ENCODE measurements around the gene ANKFN1.
A peak's percentile ranks its signal among the peaks of the same experiment; 100 is the strongest.

ANKFN1 gene

DNA sequence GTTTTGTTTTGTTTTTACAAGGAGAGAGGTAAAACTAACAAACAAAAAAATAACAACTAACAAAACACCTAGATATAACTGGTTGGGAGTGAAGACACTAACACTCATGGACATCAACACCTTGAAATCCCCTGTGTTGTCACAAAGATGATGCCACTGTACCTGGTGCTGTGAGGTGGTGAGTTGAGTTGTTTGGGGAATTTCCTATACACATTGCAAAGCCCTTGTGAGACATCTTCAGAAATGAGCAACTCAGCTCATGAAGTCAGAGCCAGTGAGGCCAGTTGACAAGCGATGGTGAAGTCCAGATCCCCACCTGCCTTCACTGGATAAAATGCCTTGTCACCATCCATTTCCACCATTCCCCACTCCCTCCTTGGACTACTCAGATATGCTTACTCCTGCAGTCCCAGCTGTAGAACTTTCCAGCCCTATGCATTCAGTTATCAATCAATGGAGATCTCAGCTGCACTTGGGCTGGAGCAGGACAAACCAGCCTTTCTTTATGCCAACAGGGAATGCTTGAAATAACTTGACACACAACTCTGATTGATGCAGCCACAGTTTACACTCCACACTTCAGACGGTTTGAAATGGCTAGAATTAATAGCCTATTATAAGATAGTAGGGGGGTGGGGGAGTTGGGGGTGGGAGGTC is 22.2 kb downstream of the ANKFN1 start:
- H3K4me3 ChIP-seq (ENCODE audit: control insufficient read depth, low read depth, low read length), result no peak overlapping the region
- DNase-seq (ENCODE audit: low read depth), result no peak
- TF ChIP-seq, protein P1, sequence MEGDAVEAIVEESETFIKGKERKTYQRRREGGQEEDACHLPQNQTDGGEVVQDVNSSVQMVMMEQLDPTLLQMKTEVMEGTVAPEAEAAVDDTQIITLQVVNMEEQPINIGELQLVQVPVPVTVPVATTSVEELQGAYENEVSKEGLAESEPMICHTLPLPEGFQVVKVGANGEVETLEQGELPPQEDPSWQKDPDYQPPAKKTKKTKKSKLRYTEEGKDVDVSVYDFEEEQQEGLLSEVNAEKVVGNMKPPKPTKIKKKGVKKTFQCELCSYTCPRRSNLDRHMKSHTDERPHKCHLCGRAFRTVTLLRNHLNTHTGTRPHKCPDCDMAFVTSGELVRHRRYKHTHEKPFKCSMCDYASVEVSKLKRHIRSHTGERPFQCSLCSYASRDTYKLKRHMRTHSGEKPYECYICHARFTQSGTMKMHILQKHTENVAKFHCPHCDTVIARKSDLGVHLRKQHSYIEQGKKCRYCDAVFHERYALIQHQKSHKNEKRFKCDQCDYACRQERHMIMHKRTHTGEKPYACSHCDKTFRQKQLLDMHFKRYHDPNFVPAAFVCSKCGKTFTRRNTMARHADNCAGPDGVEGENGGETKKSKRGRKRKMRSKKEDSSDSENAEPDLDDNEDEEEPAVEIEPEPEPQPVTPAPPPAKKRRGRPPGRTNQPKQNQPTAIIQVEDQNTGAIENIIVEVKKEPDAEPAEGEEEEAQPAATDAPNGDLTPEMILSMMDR (IDR thresholded peaks at IDR 0.05; ENCODE audit: control insufficient read depth, insufficient read depth, low read depth, low read length, missing control alignments), result no peak

- TF ChIP-seq, protein P1 (IDR thresholded peaks at IDR 0.05; ENCODE audit: control insufficient read depth, insufficient read depth, low read depth, low read length, missing control alignments), result no peak
- DNase-seq (ENCODE audit: low read depth), result peak; percentile 38
Measured at GRCh38 chr17:56176091-56176490, 22.8 kb downstream of the ANKFN1 start.

DNA sequence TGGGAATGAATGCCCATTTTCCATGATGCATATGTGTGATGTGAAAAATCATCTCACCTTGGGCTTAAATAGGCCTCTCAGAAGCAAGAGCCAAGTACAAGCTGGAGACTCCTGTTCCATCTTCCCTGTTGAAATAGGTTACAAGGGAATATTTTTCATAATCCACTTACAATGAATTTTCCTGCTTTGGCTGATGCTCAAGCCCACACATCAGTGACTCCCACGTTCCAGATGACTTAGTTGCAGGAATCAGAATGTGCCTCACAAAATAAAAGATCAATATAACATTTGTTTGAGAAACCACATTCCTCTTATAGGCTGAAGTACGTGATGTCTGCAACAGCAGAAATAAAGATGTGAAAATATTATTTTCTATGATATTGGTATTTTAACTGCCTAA is 24.1 kb downstream of the ANKFN1 start:
- TF ChIP-seq, protein P1 (IDR thresholded peaks at IDR 0.05; ENCODE audit: control insufficient read depth, insufficient read depth, low read depth, low read length, missing control alignments), result no peak
- no peak for DNase-seq (ENCODE audit: low read depth)
- H3K4me3 ChIP-seq (ENCODE audit: control insufficient read depth, low read depth, low read length), result no peak overlapping the region

More at GRCh38 chr17:56176091-56176490, 22.8 kb downstream of the ANKFN1 start:
- no peak overlapping the region for H3K4me3 ChIP-seq (ENCODE audit: control insufficient read depth, low read depth, low read length)

- TF ChIP-seq, protein P1 (IDR thresholded peaks at IDR 0.05; ENCODE audit: control insufficient read depth, insufficient read depth, low read depth, low read length, missing control alignments), result no peak
- H3K4me3 ChIP-seq (ENCODE audit: control insufficient read depth, low read depth, low read length), result no peak overlapping the region
- no peak for DNase-seq (ENCODE audit: low read depth)
Measured at GRCh38 chr17:56178203-56178602, 24.9 kb downstream of the ANKFN1 start.

GRCh38 chr17:56182081-56182480 is 28.8 kb downstream of the ANKFN1 start:
- no peak overlapping the region for H3K4me3 ChIP-seq (ENCODE audit: control insufficient read depth, low read depth, low read length)
- DNase-seq (ENCODE audit: low read depth), result no peak
- TF ChIP-seq, protein P1 (IDR thresholded peaks at IDR 0.05; ENCODE audit: control insufficient read depth, insufficient read depth, low read depth, low read length, missing control alignments), result no peak

DNA sequence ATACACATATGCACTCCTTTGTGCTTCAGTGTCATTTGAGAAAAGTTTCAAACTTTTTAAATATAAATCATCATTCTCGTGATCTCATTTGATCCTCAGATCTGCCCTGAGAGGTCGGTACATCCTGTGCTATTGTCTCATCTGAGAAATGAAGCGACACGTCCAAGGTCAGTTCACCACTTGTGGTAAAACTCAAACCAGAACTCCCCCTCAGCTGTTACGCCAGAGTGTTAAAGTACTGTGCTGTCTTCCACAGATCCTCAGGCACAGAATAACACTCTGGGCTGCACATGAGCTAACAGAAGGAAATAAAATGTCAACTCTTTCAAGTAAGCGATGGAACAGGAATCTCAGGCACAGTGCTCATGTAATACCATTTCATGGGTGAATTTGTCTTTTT is 31.4 kb downstream of the ANKFN1 start:
- no peak overlapping the region for H3K4me3 ChIP-seq (ENCODE audit: control insufficient read depth, low read depth, low read length)
- DNase-seq (ENCODE audit: low read depth), result no peak
- TF ChIP-seq, protein P1 (IDR thresholded peaks at IDR 0.05; ENCODE audit: control insufficient read depth, insufficient read depth, low read depth, low read length, missing control alignments), result no peak
